T-helper 2 cell treated with Interferon-gamma antibody and Interleukin-4, amounts not matched to agents 100 ng/mL and 5 ng/mL, for 36 hours (primary cell): ENCODE data around the gene CEBPG. TPM values are rescaled to one million over a fixed set of nuclear protein-coding genes. Genes with fewer than 3 reads are reported as not detected.

Experiments used
- intact Hi-C: fragments of 100-400 bp; cut with micrococcal nuclease; formaldehyde crosslinking; loops from one replicate; pipeline ENCODE4 v1.15.1; 2023
- total RNA-seq: library from RNA; stranded (reverse); gene quantifications from 2 replicates; pipeline ENCODE4 v1.2.3, GENCODE V29; 2022

CEBPG gene
- total RNA-seq, 1 donor from 2014 or later: 22.0 TPM

DNA sequence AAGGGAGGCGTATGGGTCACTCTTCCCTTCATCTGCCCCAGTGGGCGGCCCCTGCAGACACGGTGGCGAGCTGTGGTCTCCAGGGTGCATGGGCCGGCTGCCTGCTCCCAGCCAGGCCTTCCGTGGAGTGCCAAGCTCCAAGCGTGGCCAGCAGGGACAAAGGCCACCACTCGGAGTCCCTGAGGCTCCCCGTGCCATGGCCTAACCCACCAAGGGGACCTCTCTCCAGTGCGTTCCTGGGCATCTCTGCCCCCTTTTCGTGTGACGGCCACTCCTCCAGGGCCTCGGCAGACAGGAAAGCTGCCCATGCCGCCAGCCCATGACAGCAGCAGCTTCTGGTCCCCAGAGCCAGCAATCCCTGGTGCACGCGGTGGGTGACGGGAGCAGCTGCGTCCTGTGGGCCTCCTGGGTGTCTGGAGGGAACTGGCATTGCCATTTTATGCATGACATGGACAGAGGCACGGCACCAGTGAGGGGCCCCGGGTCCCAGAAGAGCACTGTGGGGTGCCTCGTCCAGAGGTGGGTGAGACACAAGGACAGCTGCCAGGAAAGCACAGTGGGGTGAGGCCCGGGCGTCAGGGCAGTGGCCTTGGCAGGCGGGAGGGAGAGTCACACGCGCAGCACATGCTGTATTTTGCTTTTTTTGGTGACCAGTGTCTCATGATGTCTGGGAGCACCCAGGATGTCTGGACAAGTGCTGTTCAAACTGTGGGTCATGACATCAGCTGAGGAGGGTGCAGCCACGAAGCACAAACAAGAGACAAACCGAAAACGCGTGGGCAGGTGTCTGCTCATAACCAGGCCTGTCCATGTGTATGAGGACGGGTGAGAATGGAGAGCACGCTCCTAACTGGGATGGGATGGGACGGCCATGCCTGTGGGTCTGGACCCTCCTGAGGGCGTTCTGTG lies 32.3 kb downstream of the CEBPG start:
- intact Hi-C loops: loop anchor here (1.0 kb wide), 1 partner anchor 171 kb away; no protein-coding TSS in a partner anchor

DNA sequence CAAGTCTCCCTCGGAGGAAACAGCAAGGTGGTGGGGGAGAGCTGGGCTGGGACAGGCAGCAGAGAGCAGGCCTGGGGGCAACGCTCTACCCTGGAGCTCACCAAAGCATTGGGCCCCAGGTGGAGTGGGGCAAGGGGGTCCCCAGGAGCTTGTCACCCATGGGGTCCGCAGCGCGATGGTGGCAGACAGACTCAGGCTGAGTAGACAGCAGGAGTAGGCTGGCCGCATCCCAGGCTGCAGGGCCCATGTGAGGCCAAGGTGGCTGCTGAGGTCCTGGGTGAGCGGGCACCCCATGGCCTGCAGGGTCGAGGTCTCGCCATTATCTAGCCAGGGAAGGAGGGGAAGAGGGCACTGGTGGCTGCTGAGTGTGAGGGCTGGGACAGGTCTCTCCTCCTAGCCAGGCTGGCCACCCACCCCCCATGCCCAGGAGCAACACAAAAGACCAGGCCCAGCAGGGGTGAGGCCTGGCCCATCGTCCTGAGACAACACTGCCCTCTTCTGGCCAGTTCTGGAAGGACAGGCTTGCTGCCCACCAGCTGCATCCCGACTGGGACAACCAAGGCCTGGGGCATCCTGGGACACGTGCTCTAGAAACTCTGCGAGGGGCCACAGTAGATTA lies 33.1 kb downstream of the CEBPG start:
- intact Hi-C loops: loop anchor here (1.0 kb wide), 1 partner anchor 171 kb away; no protein-coding TSS in a partner anchor

DNA sequence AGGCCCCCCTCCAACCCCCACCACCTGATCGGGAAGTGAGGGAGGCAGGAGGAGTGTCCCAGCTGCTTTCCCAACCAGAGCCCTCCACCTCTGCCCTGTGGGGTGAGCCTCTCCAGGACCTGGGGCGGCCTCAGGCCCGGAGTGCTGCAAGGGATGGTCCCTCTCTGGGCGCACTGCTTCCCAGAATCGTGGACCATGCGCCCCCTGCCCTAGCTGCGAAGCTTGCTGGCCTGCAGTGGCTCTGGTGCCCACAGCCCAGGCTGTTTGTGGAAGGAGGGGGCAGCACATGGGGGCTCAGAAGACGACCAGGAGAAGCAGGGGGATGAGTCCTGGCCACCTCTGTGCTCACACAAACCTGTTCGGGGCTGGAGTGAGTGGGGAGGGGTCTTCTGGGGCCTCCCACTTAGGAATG lies 33.6 kb downstream of the CEBPG start:
- intact Hi-C loops: no loop called here

DNA sequence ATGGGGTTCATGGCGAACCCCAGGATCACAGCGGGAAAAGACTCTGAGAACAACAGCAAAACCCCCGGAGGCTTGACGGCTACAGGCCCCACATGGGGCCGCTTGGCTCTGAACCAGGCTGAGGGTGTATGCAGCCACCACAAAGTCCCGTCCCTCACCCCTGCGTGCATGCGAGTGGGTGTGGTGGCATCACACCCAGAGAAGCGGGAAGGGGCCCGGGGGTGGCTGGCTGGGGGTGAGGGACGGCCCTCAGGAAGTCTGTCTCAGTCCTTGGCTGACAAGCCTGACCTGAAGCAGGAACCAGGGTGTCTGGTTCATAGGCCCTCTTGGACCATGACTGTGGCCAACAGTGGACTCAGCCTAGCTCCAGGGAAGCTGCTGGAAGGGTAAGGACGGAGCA lies 34.2 kb downstream of the CEBPG start:
- intact Hi-C loops: no loop called here

DNA sequence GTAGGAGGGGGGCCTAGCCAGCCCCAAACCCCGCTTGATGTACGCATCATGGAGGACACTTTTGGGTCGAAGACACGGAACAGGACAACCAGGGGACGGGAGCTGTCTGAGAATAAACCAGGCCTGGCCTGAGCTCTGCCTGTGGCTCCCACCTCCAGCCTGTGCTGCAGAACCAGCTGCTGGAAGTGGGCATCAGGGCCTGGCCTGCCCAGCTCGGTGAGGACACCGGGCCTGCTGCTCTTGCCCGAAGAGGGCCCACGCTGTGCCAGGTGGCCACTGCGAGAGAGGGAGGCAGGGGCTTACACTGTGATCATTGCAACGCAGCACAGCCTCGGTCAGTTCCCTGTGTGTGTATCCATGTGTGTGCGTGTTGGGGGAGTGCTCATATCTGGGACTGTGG lies 34.6 kb downstream of the CEBPG start:
- intact Hi-C loops: no loop called here

DNA sequence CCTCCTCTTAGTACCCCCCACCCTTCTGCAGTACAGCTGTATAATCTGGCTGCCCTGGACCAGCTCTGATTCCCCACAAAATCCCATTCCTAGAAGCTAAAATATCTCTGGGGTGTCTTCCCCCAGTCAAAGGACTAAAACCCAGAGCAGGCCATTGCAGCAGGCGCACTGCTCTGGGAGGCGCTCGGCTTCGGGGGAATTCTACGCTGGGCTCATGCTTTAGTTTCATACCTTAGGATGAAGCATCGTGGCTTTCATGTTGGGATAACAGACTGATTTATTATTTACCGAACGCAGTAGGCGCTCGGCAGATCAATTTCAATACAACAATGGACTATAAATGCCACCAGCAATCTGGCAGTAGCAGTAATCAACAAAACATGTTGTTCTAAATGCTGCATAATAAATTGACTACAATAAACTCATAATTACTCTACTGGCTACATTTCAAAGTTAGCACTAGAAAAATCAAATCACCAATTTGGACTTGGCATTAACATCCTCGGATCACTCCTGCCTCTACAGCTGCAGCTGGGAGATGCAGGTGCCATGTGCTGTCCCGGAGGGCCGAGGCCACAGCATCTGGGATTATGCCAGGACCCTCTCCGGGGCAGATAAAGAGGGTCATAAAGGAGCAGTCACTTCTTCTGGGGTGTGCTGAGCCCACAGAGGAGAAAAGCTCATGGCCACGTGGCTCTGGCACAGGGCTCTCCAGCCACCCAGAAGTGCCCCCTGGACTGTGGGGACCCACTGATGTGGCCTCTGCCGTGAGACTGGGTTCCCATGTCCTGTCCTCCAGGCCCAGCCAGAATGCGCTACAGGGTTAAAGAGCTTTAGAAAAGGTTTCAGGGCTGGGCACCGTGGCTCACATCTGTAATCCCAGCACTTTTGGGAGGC lies 35.3 kb downstream of the CEBPG start:
- intact Hi-C loops: no loop called here

DNA sequence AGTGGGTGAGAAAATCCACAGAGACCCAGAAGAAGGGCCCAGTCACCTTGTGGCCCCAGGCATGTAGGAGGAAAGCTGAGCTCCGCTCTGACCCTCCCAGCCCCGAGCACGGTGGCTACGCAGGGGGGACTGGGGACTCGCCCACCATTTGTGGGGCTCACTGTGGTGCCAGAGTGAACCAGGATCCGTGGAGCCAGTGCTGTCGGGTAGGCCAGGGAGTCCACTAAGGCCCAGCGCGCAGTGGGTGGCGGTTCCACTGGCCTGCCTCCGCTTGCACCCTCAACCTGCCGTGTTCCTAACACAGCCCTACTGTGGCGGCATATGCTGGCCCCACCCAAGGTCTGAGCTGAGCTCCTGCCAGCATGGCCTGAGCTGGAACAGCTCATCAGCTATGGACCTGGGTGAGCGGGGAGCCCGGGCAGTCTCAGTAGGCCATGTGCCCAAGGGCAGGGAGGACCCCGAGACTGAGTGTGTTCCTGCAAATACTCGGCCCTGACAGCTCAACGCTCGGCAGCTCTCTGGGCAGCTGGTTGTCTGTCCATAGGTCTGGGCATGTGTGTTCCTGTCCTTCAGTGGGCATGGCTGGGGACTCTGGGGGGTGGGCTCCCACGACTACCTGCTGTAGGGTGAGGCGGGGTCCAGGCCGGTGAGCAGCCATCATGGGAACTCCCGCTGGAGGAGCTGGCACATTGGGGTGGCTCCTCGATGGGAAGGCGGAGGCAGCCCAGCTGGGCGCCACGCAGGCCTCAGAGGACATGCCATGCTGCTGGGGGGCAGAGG lies 36.6 kb downstream of the CEBPG start:
- intact Hi-C loops: no loop called here

DNA sequence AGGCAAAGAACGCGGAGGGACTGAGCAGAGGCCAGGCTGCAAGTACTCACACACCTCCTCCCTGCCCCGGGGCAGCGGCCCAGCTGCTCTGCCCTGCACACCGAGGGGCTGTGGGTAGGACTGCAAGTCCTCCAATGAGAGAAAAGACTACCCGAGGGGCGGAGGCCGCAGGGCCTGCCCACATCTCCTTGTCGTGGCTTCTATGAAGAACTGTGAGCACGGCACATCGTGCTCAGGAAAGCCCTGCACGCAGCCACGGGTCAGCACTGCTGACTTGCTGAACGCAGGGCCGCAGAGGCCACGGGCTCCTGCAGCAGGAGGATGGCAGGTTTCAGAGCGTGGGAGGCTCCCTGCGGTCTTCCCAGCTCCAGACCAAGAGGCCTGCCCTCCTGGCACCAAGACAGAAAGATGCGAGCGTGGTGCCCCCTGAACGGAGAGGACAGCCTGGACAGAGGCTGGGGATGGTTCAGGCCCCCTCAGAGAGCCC lies 37.4 kb downstream of the CEBPG start:
- intact Hi-C loops: no loop called here

DNA sequence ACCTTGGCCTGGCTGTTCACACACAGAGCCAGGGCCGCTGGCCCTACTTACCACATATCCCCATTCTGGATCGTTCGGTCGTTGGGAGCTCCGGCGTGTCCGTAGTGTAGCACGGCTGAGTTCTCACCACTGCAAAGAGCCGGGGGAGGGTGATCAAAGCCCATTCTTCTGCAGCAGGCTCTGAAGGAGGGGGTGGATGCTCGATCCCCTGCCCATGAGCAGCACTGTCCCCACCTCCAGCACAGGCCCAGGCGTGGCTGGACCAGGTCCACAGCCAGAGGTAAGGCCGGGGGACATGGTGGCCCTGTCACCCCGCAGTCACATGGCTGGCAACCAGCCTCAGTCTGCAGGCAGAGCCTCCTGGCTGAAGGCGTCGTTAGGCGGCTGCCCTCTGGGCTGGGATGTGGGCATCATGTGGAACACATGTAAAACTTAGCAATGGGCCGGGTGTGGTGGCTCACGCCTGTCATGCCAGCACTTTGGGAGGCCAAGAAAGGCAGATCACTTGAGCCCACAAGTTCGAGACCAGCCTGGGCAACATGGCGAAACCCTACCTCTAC lies 38.2 kb downstream of the CEBPG start:
- intact Hi-C loops: no loop called here

DNA sequence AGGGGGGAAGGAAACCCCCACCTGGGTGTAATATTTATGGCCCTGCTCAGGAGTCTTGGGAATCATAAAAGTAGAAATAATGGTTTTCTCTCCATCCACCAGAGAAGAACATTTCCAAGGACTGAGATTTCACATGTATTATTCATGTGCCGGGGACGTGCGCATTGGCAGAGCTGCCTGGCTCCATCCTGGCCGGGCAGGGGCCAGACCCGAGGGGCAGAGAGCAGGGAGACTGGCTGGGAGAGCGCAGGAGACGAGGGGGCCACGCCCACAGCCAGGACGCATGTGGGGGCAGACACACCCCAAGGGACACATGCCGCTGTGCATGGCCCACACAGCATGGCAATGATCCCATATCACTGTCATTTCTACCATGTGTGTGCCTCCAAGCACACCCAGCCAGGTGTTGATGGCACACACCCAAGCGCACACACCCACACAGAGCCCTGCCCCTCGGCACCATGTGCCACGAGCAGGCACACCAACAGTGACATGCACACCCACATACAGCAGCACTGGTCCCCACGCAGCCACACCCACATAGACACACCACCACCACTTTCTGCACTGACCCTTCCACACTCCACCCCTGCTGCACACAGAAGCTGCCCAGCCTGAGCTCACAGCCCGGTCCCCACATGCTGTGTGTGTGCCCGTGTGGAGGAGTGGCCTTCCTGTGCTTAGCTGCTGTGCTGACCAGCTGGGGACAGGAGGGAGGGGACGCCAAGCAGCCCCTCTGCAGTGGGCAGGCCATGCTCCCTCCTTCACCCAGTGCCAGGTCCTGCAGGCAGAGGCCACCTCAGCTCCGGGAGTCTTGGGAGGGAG lies 39.3 kb downstream of the CEBPG start:
- intact Hi-C loops: no loop called here

DNA sequence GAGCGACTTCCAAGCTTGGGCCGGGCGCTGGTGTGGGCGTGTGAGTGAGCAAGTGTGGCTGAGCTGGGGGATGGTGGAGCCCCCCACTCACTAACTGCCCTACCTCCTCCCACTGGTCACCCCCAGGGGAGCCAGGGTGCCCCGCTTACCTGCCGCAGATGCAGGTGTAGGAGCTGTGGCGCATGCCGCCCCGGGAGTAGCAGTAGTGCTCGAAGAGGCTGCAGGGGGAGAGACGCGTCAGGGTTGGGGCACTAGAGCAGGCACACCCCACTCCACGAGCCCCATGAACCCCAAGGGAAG lies 39.9 kb downstream of the CEBPG start:
- intact Hi-C loops: no loop called here

DNA sequence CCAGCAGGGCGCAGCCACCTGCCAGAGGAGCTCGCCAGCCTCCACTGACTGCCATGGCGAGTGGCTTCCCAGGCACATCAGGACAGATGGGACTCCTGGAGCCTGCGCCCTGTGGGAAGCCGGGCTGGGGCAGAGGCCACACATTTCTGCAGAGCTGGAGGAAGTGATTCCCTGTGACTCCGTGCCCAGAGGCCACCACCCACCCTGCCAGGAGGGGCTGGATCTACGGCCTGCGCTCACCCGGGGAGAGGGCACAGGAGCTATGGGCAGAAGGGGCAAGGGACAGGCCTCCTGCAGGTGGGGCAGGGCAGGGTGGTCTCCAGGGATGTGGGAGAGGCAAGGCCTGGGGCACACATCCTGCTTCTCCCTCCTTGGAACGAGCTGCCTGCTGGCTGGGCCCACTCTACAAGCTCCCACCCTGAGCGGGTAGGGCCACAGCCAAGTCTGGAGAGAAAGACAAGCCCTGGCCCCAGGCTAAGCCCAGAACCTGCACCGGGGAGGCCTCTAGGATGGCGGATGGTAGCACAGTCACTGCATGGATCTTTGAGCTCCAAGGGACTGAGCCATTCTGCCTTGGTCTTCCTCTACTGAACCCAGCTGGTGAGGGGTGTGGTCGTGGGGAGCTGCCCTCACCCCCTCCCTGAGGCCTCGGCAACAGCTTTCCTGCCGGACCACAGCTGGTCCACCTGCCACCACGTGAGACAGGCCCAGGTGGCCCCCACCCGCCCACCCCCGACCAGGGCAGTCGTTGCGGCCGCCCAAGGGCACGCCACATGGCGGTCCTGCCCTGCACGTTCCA lies 40.6 kb downstream of the CEBPG start:
- intact Hi-C loops: no loop called here

DNA sequence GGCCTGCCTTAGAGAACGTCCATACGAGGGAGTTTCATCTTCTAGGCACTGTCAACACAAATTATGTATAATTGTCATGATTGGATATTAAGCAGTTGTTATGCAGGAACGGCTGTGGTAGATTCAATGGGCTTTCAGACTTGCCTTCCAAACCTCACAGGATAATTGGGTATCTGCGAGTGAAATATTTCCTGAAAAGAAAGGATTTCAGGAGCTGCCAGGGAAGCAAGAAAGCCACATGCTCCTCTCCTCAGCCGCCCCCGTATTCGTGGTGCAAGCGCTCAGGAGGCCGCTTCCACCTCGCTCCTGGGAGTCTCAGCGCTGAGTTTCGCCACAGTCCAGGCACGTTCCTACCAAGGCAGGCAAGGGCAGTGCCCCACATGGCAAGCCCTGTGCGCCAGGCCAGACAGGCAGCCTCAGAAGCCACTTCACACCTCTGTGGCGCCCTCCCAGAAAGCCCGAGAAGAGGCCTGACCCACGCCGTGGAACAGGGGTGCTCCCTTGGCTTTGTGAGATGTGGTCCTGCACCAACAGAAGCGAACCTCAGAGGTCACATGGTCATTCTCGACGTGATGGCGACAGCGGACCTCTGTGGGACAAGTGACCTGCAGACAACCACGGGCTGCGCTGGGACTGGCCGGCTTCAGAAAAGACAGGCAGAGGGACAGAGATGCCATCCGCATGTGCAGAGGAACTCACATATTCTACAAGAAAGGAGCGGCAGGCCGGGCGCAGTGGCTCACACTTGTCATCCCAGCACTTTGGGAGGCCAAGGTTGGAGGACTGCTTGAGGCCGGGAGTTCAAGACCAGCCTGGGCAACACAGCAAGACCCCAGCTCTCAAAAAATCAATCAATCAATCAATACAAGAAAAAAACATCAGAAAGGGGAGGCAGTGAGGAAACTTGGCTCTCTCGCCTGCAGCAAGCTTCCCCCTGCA lies 41.4 kb downstream of the CEBPG start:
- intact Hi-C loops: no loop called here

DNA sequence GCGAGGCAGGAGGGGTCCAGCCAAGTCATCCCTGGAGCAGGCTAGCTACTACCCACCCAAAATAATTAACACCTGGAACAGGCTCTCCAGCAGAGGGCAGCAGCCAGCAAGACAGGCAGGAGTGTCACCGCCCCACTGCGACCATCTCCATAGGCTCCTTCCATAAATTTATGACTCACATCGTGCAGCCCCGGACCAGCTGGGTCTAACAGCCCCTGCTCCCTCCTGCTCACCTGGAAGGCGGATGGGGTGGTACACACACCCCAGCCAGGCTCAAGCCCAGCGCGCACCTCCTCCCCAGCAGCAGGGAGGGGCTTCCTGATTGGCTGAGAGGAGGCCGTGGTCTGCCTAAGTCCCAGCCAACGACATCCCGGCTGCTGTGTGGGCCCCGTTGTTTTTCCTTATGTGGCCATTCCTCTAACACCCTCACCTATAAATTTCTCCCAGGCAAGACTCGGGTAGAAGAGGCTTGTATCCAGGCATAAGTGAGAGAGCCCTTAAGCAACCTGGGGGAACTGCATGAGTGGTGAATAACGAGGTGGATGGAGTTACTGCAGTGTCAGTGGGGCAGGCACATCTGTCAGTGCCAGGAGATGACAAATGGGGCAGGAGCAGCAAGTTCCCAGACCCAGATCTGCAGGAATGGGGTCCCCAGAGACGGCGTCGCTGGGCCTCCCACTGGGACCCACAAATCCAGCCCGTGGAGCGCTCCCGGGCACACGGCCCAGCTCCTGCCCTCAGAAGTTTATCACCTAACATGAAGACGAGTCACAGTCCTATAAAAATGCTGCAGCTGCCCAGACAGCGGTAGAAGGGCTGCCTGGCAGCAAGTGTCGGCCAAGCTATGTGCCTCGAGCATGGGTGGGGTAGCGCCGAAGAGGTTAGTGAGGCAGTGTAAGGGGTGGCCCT lies 43.1 kb downstream of the CEBPG start:
- intact Hi-C loops: loop anchor here (1.0 kb wide), 1 partner anchor 355 kb away; no protein-coding TSS in a partner anchor

DNA sequence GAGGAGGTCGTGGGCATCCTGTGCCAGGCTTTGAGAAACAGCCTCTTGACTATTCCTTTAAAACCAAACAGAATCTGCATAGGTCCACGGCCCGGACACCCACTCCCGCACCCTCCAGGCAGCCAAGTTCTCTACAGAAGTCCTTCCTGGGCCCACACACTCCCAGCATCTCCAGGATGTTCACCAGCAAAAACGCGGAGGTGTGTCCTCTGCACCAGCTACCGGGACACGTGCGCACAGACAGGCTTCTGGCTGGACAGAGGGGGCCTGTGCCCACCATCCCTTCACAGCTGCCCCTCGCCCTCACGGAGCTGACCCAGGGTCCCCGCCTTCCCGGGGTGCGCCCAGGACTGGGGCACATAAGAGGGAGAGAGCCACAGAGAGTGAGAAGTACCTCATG lies 44.2 kb downstream of the CEBPG start:
- intact Hi-C loops: no loop called here

DNA sequence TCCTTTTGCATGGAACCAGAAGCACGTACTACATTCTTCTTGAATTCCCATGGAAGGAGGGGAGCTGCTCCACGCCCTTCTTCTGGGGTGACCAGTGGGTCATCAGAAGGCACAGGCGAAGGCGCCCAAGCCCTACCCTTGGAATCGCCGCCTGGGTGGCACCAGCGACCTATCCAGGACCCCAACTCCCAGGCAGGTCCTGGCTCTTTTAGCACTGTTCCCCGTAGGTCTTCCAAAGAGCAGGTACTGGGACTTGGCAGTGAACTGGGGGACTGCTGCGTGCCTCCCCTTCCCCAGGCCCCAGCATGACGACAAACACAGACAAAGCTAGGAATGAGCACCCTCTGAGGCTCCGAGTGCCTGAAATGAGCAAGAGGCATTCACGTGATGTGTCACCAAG lies 45.0 kb downstream of the CEBPG start:
- intact Hi-C loops: no loop called here
